CD4-positive, alpha-beta T cell (primary cell): ENCODE measurements around the gene CDKAL1. TPM values are rescaled to one million over a fixed set of nuclear protein-coding genes. Genes with fewer than 3 reads are reported as not detected.

Experiments
- ATAC-seq: fragments of 200-7000 bp; cut with Tn5 transposase; one replicate; pipeline ENCODE4 v1.10.0; 2022; ENCODE audit warnings: mild to moderate bottlenecking; ENCODE audit not compliant: poor library complexity
- CTCF ChIA-PET: fragments of 350-600 bp; sonication (Branson Sonifier 250); formaldehyde crosslinking; loops from one replicate; lab custom pipeline; 2021; ENCODE audit warnings: antibody characterized with exemption, inconsistent platforms; lab: Charles Lee
- POLR2A ChIA-PET: fragments of 350-600 bp; sonication (Branson Sonifier 250); formaldehyde crosslinking; loops from one replicate; lab custom pipeline; 2021; ENCODE audit warnings: antibody characterized with exemption, inconsistent platforms; lab: Charles Lee
- DNase-seq, 14 experiments: peaks; one replicate each; pipeline ENCODE4 v3.0.0-alpha.2; 2013 to 2020; ENCODE audit warnings: mixed read lengths in 2 of 14
- H3K27ac ChIP-seq, 2 donors: one replicate each; pipeline versions ENCODE4 v1.5.1 to v1.7.0; 2013; ENCODE audit warnings: low read length in 2 of 2, low read depth in 1 of 2, mild to moderate bottlenecking in 1 of 2
- H3K27me3 ChIP-seq, 2 experiments: 1 replicate in 1 of 2; 2 replicates in 1 of 2; pipeline versions ENCODE4 v1.6.1 to v1.7.0; 2013; ENCODE audit warnings: low read length in 2 of 2, control low read depth in 1 of 2, mild to moderate bottlenecking in 1 of 2, moderate library complexity in 1 of 2; ENCODE audit not compliant: insufficient read depth in 2 of 2, control insufficient read depth in 1 of 2
- H3K36me3 ChIP-seq: one replicate; pipeline ENCODE4 v1.6.1; 2013; ENCODE audit warnings: low read length, control low read depth; ENCODE audit not compliant: insufficient read depth
- H3K4me1 ChIP-seq: one replicate; pipeline ENCODE4 v1.6.1; 2013; ENCODE audit warnings: low read length, control low read depth; ENCODE audit not compliant: insufficient read depth
- H3K4me3 ChIP-seq: one replicate; pipeline ENCODE4 v1.5.1; 2013; ENCODE audit warnings: mild to moderate bottlenecking, low read length, moderate library complexity
- H3K9me3 ChIP-seq, 2 experiments: 1 replicate in 1 of 2; 2 replicates in 1 of 2; pipeline versions ENCODE4 v1.6.1 to v1.7.0; 2013; ENCODE audit warnings: low read length in 2 of 2, mild to moderate bottlenecking in 2 of 2, control low read depth in 1 of 2, moderate library complexity in 1 of 2; ENCODE audit not compliant: control insufficient read depth in 1 of 2, insufficient read depth in 1 of 2
- H3K27ac Mint-ChIP-seq: one replicate; pipeline ENCODE4 v1.8.0; 2020; ENCODE audit warnings: mixed read lengths
- H3K27me3 Mint-ChIP-seq: one replicate; pipeline ENCODE4 v1.8.0; 2021; ENCODE audit warnings: mixed read lengths
- H3K36me3 Mint-ChIP-seq: one replicate; pipeline ENCODE4 v1.8.0; 2021; ENCODE audit warnings: low read depth, mixed read lengths
- H3K4me1 Mint-ChIP-seq: one replicate; pipeline ENCODE4 v1.8.0; 2021; ENCODE audit warnings: low read depth, mixed read lengths
- H3K4me3 Mint-ChIP-seq: one replicate; pipeline ENCODE4 v1.8.0; 2020; ENCODE audit warnings: mild to moderate bottlenecking, mixed read lengths
- H3K9me3 Mint-ChIP-seq: one replicate; pipeline ENCODE4 v1.8.0; 2020; ENCODE audit warnings: mixed read lengths
- intact Hi-C, 2 experiments: fragments of 100-400 bp; cut with DNase I in 1 of 2; cut with micrococcal nuclease in 1 of 2; formaldehyde crosslinking; loops; one replicate each; pipeline versions ENCODE4 v1.15.1 to v1.9.0; 2023 to 2025; cut with DNase I, micrococcal nuclease
- total RNA-seq, 174 experiments: library from RNA in 2 of 174; stranded (reverse) in 2 of 174; gene quantifications; one replicate each; pipeline ENCODE4 v1.2.3 and lab custom pipeline; 2021 to 2026
- TF ChIP-seq, protein P1 (sequence below): fragments of 200-600 bp; IDR thresholded peaks from one replicate; pipeline ENCODE4 v1.8.0; 2022; ENCODE audit warnings: antibody characterized with exemption, mild to moderate bottlenecking

Gene CDKAL1
- total RNA-seq, 2 experiments from 2014 or later, result 21.3 to 23.9 TPM

DNA sequence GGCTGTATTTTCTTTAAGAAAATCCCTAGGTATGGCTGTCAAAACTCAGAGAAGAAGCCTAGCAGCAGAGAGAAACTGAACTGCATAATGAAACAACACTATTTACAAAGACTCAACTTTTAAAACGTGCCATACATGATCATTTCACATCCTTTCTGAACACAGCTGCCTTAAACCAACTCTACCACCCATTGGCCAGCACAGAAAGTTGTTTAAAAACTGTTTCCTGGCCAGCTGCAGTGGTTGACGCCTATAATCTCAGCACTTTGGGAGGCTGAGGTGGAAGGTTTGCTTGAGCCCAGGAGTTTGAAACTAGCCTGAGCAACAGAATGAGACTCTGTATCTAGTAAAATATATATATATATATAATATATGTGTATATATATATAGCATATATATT, 722.9 kb downstream of the CDKAL1 start:
- Histone ChIP-seq H3K4me3 (no peak overlapping the region), H3K27ac (no peak overlapping the region), H3K9me3 (peaks cover 0 to under 1% of the 10 kb centered on the region in 2 experiments), H3K36me3 (no peaks in the 10 kb centered on the region), H3K27me3 (no peaks in the 10 kb centered on the region), H3K4me1 (no peaks in the 10 kb centered on the region)
- ChIA-PET CTCF (no interaction called here), POLR2A (no interaction called here)
- TF ChIP-seq, protein P1, sequence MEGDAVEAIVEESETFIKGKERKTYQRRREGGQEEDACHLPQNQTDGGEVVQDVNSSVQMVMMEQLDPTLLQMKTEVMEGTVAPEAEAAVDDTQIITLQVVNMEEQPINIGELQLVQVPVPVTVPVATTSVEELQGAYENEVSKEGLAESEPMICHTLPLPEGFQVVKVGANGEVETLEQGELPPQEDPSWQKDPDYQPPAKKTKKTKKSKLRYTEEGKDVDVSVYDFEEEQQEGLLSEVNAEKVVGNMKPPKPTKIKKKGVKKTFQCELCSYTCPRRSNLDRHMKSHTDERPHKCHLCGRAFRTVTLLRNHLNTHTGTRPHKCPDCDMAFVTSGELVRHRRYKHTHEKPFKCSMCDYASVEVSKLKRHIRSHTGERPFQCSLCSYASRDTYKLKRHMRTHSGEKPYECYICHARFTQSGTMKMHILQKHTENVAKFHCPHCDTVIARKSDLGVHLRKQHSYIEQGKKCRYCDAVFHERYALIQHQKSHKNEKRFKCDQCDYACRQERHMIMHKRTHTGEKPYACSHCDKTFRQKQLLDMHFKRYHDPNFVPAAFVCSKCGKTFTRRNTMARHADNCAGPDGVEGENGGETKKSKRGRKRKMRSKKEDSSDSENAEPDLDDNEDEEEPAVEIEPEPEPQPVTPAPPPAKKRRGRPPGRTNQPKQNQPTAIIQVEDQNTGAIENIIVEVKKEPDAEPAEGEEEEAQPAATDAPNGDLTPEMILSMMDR, result no peak
- ATAC-seq (no peak), DNase-seq (no peak)
- intact Hi-C loops, result no loop called here
- Mint-ChIP-seq H3K36me3 (no peaks in the 10 kb centered on the region), H3K4me3 (no peak overlapping the region), H3K27me3 (no peaks in the 10 kb centered on the region), H3K27ac (no peak overlapping the region), H3K9me3 (peaks cover 14% of the 10 kb centered on the region), H3K4me1 (no peaks in the 10 kb centered on the region)

DNA sequence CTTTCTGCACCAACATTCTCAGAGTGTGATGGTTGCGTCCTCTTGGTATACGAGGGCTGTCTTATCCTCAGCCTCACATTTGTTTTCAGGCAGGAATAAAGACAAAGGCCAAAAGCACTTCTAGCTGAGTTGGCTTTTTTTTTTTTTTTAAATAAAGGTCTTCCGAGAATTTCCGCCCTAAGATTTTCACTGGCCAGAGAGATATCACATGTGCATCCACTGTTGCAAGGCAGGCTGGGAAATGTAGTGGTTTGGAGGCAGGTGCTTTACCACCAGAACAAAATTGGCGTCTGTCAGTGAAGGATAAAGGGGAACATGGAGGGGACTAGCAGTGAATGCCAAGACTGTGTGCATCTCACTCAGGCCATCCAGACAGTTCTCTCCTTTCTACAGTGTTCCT, 724.4 kb downstream of the CDKAL1 start:
- Mint-ChIP-seq H3K4me3 (no peak overlapping the region), H3K36me3 (no peaks in the 10 kb centered on the region), H3K9me3 (peaks cover 9% of the 10 kb centered on the region), H3K27ac (no peak overlapping the region), H3K27me3 (no peaks in the 10 kb centered on the region), H3K4me1 (no peaks in the 10 kb centered on the region)
- Histone ChIP-seq H3K9me3 (peaks cover 0 to 4% of the 10 kb centered on the region in 2 experiments), H3K27me3 (no peaks in the 10 kb centered on the region), H3K36me3 (no peaks in the 10 kb centered on the region), H3K4me1 (no peaks in the 10 kb centered on the region), H3K27ac (no peak overlapping the region), H3K4me3 (no peak overlapping the region)
- no peak for DNase-seq
- POLR2A ChIA-PET, result no interaction called here
- no peak for ATAC-seq
- TF ChIP-seq, protein P1, result no peak
- intact Hi-C loops, result no loop called here
- CTCF ChIA-PET, result no interaction called here

DNA sequence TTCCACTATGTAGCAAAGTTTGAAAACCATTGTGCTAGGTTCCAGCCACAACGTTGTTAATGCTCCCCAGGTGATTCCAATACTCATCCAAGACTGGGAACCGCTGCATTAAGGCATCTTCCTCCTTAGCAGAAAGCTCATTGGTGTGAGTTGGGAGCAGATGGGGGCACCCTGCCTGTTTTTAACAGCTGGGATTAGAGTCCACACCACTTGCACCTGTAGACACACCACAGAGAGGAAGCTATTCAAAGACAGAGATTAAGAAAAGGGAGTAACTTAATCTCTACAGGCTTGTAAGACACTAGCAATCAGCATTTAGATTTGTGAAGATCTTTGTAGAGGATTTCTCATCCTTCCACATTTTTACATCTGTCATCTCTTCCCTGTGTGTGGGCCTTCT, 725.4 kb downstream of the CDKAL1 start:
- H3K9me3 ChIP-seq, result peaks cover 0 to 5% of the 10 kb centered on the region in 2 experiments
- Mint-ChIP-seq H3K9me3 (no peaks in the 10 kb centered on the region), H3K4me3 (no peak overlapping the region), H3K36me3 (no peaks in the 10 kb centered on the region), H3K4me1 (no peaks in the 10 kb centered on the region), H3K27ac (no peak overlapping the region), H3K27me3 (no peaks in the 10 kb centered on the region)
- DNase-seq (no peak), ATAC-seq (no peak)
- H3K36me3 ChIP-seq, result no peaks in the 10 kb centered on the region
- no peak overlapping the region for H3K4me3 ChIP-seq
- TF ChIP-seq, protein P1, result no peak
- H3K4me1 ChIP-seq, result no peaks in the 10 kb centered on the region
- no peak overlapping the region for H3K27ac ChIP-seq
- no peaks in the 10 kb centered on the region for H3K27me3 ChIP-seq
- intact Hi-C loops, result no loop called here
- ChIA-PET POLR2A (no interaction called here), CTCF (no interaction called here)
